ENCODE data around the gene MGMT. TPM values are rescaled to one million over a fixed set of nuclear protein-coding genes. Genes with fewer than 3 reads are reported as not detected.

MGMT gene
- total RNA-seq, 1 experiment from 2014 or later: 11.5 TPM

- Histone ChIP-seq H4K20me1 (ENCODE audit: insufficient read depth) (no peaks in the 10 kb centered on the region), H3K4me3 (replicated peaks in 1 of 2; ENCODE audit: low read depth in 1 of 2, low read length in 2 of 2) (no peak overlapping the region), H3K27ac (ENCODE audit: low read depth, low read length) (no peak overlapping the region), H3K79me2 (ENCODE audit: insufficient read depth, low read length) (no peaks in the 10 kb centered on the region), H2AFZ (ENCODE audit: low read depth, low read length, poor library complexity, severe bottlenecking) (no peak overlapping the region), H3K4me2 (ENCODE audit: low read length) (no peak overlapping the region), H3K4me1 (ENCODE audit: control insufficient read depth in 1 of 2, insufficient read depth in 2 of 2, low read length in 2 of 2) (peaks cover 0 to 7% of the 10 kb centered on the region in 2 experiments; a peak in 1 of 4 replicates), H3K9me2 (ENCODE audit: insufficient read depth) (no peaks in the 10 kb centered on the region), H3K27me3 (ENCODE audit: insufficient read depth, low read length) (no peaks in the 10 kb centered on the region), H3K9me3 (ENCODE audit: control insufficient read depth in 1 of 2, insufficient read depth in 1 of 2, low read depth in 1 of 2, low read length in 2 of 2) (no peaks in the 10 kb centered on the region), H3K9ac (ENCODE audit: low read length) (no peak overlapping the region), H3K36me3 (ENCODE audit: control insufficient read depth in 1 of 2, insufficient read depth in 2 of 2, low read length in 2 of 2) (no peaks in the 10 kb centered on the region)
- DNase-seq (ENCODE audit: low read depth, low spot score): no peak
- POLR2A ChIA-PET: no interaction called here
- CTCF ChIA-PET: no interaction called here
- no peak for TF ChIP-seq CBX3 (IDR thresholded peaks at IDR 0.05; ENCODE audit: low read depth)
- no peak for TF ChIP-seq SRF (IDR thresholded peaks at IDR 0.05; ENCODE audit: low read depth)
- TF ChIP-seq CEBPB (IDR thresholded peaks at IDR 0.05; ENCODE audit: low read depth): no peak
- no peak for TF ChIP-seq SIN3A (IDR thresholded peaks at IDR 0.05; ENCODE audit: low read depth)
- no peak for TF ChIP-seq CTCF (IDR thresholded peaks at IDR 0.05 in 2 of 3, conservative IDR thresholded peaks at IDR 0.05 in 1 of 3; ENCODE audit: borderline replicate concordance in 1 of 3, insufficient read depth in 1 of 3, low read depth in 2 of 3, low read length in 2 of 3)
- TF ChIP-seq TCF7L2 (IDR thresholded peaks at IDR 0.05; ENCODE audit: borderline replicate concordance, extremely low read depth, insufficient read depth, insufficient read length): no peak
- TF ChIP-seq FOSL1 (IDR thresholded peaks at IDR 0.05; ENCODE audit: low read depth): no peak
- TF ChIP-seq, protein P1, sequence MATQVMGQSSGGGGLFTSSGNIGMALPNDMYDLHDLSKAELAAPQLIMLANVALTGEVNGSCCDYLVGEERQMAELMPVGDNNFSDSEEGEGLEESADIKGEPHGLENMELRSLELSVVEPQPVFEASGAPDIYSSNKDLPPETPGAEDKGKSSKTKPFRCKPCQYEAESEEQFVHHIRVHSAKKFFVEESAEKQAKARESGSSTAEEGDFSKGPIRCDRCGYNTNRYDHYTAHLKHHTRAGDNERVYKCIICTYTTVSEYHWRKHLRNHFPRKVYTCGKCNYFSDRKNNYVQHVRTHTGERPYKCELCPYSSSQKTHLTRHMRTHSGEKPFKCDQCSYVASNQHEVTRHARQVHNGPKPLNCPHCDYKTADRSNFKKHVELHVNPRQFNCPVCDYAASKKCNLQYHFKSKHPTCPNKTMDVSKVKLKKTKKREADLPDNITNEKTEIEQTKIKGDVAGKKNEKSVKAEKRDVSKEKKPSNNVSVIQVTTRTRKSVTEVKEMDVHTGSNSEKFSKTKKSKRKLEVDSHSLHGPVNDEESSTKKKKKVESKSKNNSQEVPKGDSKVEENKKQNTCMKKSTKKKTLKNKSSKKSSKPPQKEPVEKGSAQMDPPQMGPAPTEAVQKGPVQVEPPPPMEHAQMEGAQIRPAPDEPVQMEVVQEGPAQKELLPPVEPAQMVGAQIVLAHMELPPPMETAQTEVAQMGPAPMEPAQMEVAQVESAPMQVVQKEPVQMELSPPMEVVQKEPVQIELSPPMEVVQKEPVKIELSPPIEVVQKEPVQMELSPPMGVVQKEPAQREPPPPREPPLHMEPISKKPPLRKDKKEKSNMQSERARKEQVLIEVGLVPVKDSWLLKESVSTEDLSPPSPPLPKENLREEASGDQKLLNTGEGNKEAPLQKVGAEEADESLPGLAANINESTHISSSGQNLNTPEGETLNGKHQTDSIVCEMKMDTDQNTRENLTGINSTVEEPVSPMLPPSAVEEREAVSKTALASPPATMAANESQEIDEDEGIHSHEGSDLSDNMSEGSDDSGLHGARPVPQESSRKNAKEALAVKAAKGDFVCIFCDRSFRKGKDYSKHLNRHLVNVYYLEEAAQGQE (IDR thresholded peaks at IDR 0.05; ENCODE audit: low read depth): no peak
- no peak for TF ChIP-seq ZNF274 (IDR thresholded peaks at IDR 0.05; ENCODE audit: low read depth, low read length)
- no peak for TF ChIP-seq EZH2 (IDR thresholded peaks at IDR 0.05)
- TF ChIP-seq, protein P2, sequence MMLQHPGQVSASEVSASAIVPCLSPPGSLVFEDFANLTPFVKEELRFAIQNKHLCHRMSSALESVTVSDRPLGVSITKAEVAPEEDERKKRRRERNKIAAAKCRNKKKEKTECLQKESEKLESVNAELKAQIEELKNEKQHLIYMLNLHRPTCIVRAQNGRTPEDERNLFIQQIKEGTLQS (IDR thresholded peaks at IDR 0.05): no peak
- no peak for TF ChIP-seq JUND (IDR thresholded peaks at IDR 0.05)
- no peak for TF ChIP-seq SP1 (IDR thresholded peaks at IDR 0.05; ENCODE audit: low read depth)
- TF ChIP-seq RAD21 (IDR thresholded peaks at IDR 0.05; ENCODE audit: low read depth): no peak
- TF ChIP-seq POLR2AphosphoS5 (IDR thresholded peaks at IDR 0.05; ENCODE audit: low read depth, low read length): no peak
- no peak for TF ChIP-seq EGR1 (IDR thresholded peaks at IDR 0.05; ENCODE audit: low read depth)
- TF ChIP-seq ZFX (IDR thresholded peaks at IDR 0.05): no peak
- ATAC-seq: no peak
- RAD21 ChIA-PET (ENCODE audit: low non-redundant PET in 1 of 2, low total read pairs in 2 of 2, uncharacterized antibody in 2 of 2, unreplicated experiment in 2 of 2): no interaction called here
- intact Hi-C loops (cut with micrococcal nuclease): no loop called here
- BruUV-seq (replicated peaks): no TSS peak
Measured at GRCh38 chr10:129645487-129645886, 178.4 kb downstream of the MGMT start.
